Ishikawa (cell line): ENCODE measurements around the gene C9orf43.

Experiments used
- CEBPB ChIP-seq: IDR thresholded peaks from 2 replicates; pipeline ENCODE4 v1.6.1; 2012
- CREB1 ChIP-seq: IDR thresholded peaks from 2 replicates; pipeline ENCODE4 v1.6.1; 2012; ENCODE audit warnings: low read depth
- EGR1 ChIP-seq: IDR thresholded peaks from 2 replicates; pipeline ENCODE4 v1.6.1; 2012
- EP300 ChIP-seq: IDR thresholded peaks from 2 replicates; pipeline ENCODE4 v1.6.1; 2012; ENCODE audit warnings: borderline replicate concordance
- FOXM1 ChIP-seq: IDR thresholded peaks from 2 replicates; pipeline ENCODE4 v1.6.1; 2012; ENCODE audit warnings: low read depth, borderline replicate concordance
- NFIC ChIP-seq: IDR thresholded peaks from 2 replicates; pipeline ENCODE4 v1.6.1; 2012
- RAD21 ChIP-seq: IDR thresholded peaks from 2 replicates; pipeline ENCODE4 v1.6.1; 2012; ENCODE audit warnings: low read depth
- TAF1 ChIP-seq: IDR thresholded peaks from 2 replicates; pipeline ENCODE4 v1.6.1; 2012; ENCODE audit warnings: low read depth, mild to moderate bottlenecking
- TCF12 ChIP-seq: IDR thresholded peaks from 2 replicates; pipeline ENCODE4 v1.6.1; 2012; ENCODE audit warnings: low read depth
- TEAD4 ChIP-seq: IDR thresholded peaks from 2 replicates; pipeline ENCODE4 v1.6.1; 2012
- USF1 ChIP-seq: IDR thresholded peaks from 2 replicates; pipeline ENCODE4 v1.6.1; 2012
- YY1 ChIP-seq: IDR thresholded peaks from 2 replicates; pipeline ENCODE4 v1.6.1; 2012; ENCODE audit warnings: low read depth
- ZBTB7A ChIP-seq: IDR thresholded peaks from 2 replicates; pipeline ENCODE4 v1.6.1; 2012; ENCODE audit warnings: low read depth
- TF ChIP-seq, protein P1 (sequence below): IDR thresholded peaks from 2 replicates; pipeline ENCODE4 v1.6.1; 2012; ENCODE audit warnings: low read depth, mild to moderate bottlenecking
- TF ChIP-seq, protein P2 (sequence below): IDR thresholded peaks from 2 replicates; pipeline ENCODE4 v1.6.1; 2012

Gene C9orf43

DNA sequence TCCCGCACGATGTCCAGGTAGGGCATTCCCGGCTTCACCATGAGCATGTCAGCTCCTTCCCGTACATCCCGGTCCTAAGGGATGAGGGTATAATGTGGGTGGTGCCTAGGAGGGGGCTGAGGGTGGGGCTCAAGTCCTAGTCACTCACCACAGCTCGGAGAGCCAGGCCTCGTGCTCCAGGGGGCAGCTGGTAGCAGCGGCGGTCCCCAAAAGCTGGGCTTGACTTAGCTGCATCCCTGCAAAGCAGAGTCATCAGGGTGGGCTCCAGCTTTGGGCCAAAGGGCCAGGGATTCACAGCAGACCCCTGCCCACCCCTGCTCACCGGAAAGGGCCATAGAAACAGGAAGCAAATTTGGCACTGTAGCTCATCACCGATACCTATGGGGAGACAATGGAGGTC, 21.1 kb upstream of the C9orf43 start:
- TF ChIP-seq CEBPB, result no peak

DNA sequence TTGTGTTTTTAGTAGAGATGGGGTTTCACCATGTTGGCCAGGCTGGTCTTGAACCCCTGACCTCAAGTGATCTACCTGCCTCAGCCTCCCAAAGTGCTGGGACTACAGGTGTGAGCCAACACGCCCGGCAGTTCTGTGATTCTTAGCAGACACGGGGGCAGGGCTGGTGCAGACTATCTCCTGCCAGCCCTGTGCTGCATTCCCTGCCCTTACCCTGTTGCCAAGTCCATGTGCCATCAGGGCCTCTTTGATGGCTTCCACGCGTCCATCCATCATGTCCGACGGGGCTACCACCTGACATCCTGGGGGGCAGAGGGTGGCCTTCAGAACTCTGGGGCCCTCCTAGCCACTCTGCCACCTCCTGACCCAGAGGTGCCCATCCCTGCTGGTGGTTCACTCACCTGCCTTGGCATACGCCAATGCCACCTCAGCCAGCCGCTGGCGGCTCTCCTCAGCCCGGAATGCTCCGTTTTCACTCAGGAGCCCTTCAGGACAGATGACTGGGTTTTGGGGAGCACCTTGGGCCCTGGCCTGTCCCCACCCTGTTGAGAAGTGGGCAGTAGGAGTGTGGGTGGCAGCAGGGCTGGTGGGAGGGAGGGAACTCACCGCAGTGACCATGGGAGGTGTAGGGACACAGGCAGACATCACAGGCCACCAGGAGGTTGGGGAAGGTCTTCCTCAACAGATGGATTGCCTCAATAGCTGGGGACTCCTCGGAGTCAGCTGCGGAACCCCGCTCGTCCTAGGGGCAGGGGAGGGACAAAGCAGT, 20.2 kb upstream of the C9orf43 start:
- TF ChIP-seq RAD21, result no peak
- no peak for TF ChIP-seq TEAD4
- no peak for TF ChIP-seq NFIC
- TF ChIP-seq YY1, result no peak
- TF ChIP-seq USF1, result no peak
- no peak for TF ChIP-seq EGR1
- no peak for TF ChIP-seq CEBPB
- no peak for TF ChIP-seq TAF1

DNA sequence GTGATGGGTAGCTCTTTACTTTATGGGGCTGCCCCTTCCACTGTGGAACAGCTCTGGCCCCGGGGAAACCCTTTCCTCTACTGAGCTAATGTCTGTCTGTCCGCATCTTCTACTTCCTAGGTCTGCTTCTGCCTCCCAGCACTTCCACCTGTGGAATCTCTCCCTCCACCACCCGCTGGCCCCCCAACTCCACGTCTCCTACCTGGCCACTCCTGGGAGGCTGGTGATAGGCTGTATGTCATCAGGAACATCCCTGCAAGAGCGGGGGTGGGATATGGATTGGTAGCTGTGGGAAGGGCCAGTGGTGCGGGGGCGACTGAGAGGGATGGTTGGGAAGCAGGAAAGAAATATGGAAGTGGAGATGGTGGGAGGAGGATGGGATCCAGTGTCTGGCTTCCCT, 18.6 kb upstream of the C9orf43 start:
- TF ChIP-seq RAD21 (no peak), EGR1 (no peak), CEBPB (no peak), YY1 (no peak), TCF12 (no peak), CREB1 (no peak), NFIC (no peak), USF1 (no peak), FOXM1 (no peak), TEAD4 (no peak), ZBTB7A (no peak), EP300 (no peak), TAF1 (no peak)
- TF ChIP-seq, protein P1, sequence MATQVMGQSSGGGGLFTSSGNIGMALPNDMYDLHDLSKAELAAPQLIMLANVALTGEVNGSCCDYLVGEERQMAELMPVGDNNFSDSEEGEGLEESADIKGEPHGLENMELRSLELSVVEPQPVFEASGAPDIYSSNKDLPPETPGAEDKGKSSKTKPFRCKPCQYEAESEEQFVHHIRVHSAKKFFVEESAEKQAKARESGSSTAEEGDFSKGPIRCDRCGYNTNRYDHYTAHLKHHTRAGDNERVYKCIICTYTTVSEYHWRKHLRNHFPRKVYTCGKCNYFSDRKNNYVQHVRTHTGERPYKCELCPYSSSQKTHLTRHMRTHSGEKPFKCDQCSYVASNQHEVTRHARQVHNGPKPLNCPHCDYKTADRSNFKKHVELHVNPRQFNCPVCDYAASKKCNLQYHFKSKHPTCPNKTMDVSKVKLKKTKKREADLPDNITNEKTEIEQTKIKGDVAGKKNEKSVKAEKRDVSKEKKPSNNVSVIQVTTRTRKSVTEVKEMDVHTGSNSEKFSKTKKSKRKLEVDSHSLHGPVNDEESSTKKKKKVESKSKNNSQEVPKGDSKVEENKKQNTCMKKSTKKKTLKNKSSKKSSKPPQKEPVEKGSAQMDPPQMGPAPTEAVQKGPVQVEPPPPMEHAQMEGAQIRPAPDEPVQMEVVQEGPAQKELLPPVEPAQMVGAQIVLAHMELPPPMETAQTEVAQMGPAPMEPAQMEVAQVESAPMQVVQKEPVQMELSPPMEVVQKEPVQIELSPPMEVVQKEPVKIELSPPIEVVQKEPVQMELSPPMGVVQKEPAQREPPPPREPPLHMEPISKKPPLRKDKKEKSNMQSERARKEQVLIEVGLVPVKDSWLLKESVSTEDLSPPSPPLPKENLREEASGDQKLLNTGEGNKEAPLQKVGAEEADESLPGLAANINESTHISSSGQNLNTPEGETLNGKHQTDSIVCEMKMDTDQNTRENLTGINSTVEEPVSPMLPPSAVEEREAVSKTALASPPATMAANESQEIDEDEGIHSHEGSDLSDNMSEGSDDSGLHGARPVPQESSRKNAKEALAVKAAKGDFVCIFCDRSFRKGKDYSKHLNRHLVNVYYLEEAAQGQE, result no peak
- TF ChIP-seq, protein P2, sequence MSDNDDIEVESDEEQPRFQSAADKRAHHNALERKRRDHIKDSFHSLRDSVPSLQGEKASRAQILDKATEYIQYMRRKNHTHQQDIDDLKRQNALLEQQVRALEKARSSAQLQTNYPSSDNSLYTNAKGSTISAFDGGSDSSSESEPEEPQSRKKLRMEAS, result no peak

DNA sequence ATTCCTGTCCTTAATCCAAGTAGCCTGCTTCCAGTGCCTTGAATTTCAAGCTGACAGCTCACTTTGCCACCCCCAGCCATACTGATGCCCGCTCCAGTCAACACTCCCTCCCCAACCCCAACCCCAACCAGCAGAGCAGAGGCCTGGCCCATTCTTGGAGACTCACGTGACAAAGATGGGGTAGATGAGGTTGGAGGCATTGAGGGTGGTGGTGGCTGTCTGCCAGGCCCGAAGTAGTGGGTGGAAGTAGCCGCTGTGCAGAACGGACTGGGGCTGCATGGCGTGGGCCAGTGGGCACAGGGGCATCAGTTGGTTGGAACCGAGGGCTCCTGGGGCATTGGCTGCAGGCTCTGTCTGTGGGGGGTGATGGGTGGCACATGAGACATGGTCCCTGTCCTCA, 17.3 kb upstream of the C9orf43 start:
- no peak for TF ChIP-seq EGR1
- no peak for TF ChIP-seq EP300
- TF ChIP-seq TEAD4, result no peak
- TF ChIP-seq YY1, result no peak

DNA sequence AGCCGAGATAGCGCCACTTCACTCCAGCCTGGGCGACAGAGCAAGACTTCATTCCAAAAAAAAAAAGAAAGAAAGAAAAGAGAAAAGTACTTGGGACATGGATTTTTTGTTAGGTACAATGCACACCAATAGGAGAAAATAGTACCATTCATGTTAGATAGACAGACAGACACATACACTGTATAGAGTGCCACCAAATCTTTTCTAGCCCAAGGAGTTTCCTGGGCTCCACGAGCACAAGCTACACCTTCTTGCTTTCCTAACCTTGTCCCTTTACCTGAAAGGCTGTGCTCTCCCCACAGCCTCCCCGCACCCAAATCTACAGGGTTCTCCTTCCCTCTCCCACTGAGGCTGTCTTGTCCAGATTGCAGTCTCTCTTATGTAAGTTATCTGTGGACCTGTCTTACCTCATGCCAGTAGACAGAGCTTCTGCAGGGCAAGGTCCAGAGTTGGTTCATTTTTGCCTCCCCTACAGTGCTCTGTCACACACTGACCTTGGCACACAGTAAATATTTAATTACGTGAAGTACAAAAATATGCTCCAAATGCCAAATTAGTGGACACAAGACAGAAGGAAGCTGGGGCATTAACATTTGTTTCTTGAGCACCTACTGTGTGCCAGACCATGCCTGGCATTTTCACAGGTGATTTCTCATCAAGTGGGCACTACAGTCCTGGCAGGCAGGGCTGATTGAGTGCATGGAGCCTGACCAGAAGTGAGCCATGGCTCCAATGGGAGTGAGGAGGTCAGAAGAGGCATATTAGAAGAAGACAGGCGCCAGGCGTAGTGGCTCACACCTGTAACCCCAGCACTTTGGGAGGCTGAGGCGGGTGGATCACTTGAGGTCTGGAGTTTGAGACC, 15.3 kb upstream of the C9orf43 start:
- TF ChIP-seq RAD21, result no peak
- TF ChIP-seq, protein P1, result no peak
- TF ChIP-seq CEBPB, result no peak
- TF ChIP-seq EP300, result no peak
- TF ChIP-seq FOXM1, result no peak
- TF ChIP-seq, protein P2, result no peak
- TF ChIP-seq USF1, result no peak
- no peak for TF ChIP-seq TEAD4
- no peak for TF ChIP-seq TAF1
- TF ChIP-seq TCF12, result no peak
- no peak for TF ChIP-seq EGR1

- TF ChIP-seq TAF1, result no peak
- TF ChIP-seq FOXM1, result no peak
- no peak for TF ChIP-seq ZBTB7A
- TF ChIP-seq NFIC, result no peak
- TF ChIP-seq TCF12, result no peak
- no peak for TF ChIP-seq USF1
- no peak for TF ChIP-seq TEAD4
- TF ChIP-seq, protein P1, result no peak
- TF ChIP-seq CEBPB, result no peak
- TF ChIP-seq EGR1, result no peak
- TF ChIP-seq CREB1, result no peak
- TF ChIP-seq, protein P2, result no peak
- no peak for TF ChIP-seq RAD21
- TF ChIP-seq EP300, result no peak
Observed at GRCh38 chr9:113397203-113397631, 13.3 kb upstream of the C9orf43 start.
